ENCODE measurements around the gene UBE2G2.
A peak's percentile ranks its signal among the peaks of the same experiment; 100 is the strongest.

UBE2G2 gene

DNA sequence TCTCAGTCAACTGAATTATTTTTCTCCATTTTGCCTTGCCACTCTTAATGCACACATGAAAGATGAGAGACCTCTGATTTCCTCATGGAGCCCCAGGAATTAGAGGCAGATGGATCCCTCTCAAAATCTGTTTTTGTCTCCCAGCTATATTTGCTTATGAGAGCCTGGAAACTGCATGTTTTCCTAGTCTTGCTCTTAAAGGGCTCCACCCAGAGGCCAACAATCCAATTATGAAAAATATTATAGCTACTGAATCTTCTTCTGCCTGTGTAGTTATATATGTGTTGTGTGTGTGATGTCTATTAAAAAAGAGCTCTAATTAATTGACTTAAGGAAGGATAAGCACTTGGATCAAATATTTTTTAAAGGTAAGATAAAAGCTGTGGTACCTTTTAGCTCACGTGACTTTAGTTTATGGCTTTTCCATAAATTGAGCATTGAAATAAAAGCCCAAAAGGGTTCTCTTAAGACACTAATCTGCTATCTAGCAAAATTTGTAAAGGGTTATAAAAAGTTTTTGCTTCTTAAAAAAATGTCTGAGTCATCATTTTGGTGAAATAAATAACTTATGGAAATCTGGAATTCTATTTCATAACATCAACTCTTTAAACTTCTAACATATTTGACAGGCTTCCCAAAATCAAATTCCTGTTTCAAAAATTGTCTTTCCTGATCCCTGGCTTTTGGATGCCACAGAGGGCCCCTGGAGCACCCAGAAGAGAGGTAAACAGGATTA, 59.0 kb downstream of the UBE2G2 start:
- DNase-seq: peak; percentile 13

DNA sequence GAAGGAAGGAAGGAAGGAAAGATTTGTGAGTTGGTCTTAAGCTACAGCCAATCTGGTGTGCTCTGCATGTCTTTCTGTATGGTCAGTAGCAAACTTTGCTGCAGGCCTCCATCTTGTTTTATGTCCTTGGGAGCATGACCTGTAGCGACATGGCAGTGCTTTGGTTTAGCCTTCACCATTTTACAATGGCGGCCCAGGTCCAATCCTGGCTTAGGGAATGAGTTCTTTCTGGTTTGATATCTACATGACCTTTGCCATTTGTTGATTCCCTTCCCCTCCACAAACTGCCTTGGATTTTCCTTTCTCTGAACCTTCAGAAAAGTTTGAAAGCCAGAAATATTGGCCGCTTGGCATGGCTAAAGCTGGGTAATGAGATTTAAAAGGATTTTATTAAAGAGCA, 59.7 kb downstream of the UBE2G2 start:
- peak; percentile 9 for DNase-seq

DNA sequence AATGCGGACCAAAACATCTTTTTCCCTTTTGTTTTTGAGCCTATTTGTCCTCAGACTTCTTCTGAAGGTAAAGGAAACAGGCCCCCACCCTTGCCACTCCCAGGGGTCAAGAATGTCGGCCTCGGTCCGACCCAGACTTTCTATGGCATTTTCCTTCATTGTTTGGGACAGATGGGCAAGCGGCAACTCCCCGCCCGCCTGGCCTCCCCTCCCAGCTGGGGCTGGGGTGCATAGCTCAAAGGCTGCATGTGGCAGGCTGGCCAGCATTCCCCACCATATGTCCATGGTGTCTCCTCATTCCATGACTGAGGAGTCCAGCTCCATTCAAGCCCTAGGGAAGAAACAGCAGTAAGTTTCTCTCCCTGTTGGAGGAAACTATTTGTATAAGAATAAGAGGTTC, 60.9 kb downstream of the UBE2G2 start:
- DNase-seq: peak; percentile 27

DNA sequence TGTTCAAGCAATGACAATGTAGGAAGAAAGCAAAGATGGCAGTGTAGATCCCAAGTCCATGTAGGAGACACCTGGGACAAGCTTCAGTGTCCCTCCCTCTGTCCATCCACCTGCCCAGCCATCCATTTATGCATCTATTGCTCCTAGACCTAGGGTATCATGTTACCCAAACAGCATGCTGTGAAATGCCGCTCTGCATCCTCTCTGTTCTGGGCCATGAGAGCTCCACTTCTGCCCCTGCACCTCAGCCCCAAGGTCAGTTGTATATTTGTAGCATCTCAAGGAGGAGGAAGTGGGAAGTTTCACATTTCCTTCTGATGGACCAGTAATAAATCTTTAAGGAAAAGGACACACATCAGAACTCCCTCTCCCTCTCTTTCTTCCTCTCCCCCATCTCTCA, 62.3 kb downstream of the UBE2G2 start:
- peak; percentile 30 for DNase-seq

DNA sequence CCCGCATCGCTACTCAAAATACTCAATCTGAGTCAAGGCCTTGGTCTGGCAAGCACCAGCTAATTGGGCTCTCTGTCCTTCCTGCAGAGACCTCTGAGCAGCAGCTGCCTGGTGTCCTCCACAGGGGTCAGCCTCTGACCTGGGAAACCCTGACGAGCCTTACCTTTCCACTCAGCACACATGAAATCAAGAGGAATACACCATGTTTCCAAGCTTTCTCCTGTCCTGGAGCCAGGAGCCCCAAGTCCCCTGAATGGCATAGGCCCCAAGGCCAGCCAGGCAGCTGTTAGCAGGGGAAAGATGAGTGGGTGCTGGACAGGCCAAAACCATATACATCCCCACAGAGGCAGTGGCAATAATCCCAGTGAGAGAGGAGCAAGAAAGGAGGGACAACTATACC, 63.0 kb downstream of the UBE2G2 start:
- DNase-seq: peak; percentile 47

DNA sequence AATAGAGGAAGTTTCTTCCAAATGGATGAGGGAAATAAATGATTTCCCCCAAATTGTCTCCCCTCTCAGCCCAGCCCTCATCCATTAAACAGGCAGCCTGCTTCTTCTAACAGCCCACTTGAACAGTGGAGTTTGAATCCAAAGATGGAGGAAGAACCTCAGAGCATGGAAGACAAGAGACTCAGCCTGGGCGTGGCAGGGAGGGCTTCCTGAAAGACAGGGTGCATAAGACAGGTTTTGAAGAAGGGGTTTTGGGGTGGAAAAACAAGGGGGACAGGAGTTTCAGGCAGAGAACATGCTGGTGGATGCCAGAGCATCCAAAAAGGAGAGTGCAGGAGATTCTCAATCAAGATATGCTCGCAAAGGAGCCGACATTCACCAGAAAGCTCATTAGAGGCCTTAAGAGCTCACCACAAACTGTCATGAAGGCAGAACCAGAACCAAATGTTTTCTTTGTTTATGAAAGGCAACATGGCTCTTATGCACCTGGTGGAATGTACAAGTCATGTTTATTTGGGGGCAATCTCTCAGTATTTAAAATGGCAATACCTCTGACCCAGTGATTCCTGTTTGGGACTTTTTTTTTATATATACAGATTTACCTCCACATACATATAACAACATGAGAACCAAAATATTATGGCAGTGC, 63.8 kb downstream of the UBE2G2 start:
- DNase-seq: peak; percentile 10

DNA sequence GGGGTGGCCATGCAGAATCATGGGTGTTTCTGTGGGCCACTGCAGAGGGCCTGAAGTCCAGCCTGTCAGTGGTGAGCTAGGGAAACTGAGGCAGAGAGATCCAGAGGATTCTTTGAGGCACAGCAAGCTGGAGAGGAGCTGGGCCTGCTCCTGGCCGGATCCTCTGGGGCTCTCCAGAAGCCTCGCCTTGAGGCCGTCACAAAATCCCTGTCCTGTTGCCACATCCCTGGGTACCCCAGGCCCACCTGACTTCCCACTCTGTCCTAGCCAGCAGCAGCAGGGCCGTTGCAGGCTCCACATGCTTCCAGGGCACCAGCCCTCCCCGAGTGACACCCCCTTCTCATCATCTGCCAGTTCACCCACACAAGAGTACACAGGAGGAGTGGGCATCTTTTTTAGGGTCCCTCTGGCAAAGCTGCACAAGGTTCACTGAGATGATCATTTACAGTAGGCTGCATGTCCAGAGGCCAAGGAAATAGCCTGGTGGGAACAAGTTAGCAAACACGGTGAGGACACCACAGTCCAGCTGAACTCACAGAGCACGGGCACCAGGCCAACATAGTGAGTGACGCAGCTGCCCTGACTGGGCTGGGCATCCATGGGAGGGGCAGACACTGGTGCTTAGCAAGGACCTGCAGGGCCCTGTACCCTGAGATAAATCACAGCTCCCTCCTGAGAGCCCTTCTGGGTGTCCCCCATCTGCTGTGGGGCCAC, 65.2 kb downstream of the UBE2G2 start:
- peak; percentile 52 for DNase-seq

DNA sequence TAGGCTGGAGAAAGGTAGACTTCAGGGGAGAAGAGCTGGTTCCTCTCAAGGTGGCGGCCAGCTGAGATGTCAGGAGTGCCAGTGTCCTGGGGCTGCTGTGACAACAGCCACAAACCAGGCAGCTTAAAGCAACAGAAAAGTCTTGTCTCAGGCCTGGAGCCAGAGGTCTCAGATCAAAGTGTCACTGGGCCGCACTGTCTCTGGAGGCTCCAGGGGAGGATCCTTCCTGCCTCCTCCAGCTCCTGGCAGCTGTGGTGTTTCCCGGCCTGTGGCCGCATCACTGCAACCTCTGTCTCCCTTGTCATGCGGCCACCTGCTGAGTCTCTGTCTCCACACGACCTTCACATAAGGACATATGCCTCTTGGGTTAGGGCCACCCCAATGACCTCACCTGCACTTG, 65.8 kb downstream of the UBE2G2 start:
- peak; percentile 45 for DNase-seq

DNA sequence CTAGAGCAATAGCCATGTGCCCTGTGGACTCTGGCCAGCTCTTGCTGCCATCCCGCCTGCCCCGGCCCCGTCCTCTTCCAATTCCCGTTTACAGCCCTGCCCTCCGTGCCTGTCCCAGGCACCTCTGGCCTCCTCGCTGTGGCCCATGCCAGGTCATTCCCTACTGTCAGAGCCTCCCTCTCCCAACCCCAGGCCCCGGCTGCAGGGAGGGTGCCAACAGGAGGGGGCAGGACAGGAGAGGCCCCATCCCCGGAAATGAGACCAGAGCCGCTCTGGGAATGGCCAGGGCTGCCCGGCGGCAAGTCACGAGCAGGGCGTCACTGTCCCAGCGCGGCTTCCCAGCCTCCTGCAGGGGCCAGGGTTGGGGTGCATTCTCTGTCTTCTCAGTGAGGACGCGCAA, 66.8 kb downstream of the UBE2G2 start:
- DNase-seq: peak; percentile 54

DNA sequence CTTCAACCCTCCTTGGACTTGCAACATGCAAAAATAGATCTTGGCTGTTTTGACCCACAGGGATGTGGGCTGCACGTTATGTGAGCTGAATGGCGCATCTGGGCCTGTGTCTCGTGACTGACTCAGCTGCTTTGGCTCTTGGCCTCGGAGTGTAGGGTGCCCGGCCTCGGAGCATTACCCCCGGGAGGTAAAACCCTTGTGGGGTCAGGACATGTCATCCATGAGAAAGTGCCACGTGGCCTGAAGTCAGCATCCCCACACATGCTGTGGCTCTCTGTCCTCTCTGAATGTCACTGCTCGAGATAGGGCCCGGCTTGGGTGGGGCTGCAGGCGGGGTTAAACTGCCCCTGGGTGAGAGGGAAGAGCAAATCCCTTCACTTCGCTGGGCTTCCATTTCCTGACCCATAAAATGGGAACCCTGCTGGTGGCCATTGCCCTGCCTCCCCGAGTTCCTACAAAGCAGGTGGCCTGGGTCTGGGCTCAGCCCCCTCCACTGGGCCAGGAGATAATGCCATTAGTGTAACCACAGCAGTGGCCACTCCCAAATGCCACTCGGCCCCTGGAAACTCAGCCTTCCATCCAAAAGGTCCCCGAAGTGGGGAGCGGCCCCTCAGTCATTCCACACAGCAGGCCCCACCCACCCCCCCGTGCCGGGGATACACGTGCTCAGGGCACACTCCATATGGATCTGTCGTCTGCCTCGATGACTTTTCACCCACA, 67.4 kb downstream of the UBE2G2 start:
- DNase-seq: peak; percentile 31

DNA sequence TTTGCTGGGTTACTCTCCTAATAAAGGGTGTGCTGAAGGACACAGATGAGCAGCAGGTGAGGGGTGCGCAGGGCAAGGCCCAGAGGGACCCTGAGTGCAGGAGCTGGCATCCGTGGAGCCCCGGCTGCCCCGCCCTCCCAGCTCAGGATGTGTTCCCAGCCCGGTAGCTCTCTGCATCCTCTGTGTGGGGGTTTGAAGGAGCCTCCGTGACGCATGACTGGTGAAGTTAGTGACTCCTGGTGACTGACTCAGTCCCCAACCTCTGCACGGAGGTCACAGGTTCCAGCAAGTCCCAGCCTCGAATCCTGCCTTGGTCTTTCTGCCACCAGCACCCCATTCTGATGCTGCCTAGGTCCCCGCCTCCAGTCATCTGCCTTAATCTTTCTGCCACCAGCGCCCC, 68.7 kb downstream of the UBE2G2 start:
- DNase-seq: peak; percentile 48

DNA sequence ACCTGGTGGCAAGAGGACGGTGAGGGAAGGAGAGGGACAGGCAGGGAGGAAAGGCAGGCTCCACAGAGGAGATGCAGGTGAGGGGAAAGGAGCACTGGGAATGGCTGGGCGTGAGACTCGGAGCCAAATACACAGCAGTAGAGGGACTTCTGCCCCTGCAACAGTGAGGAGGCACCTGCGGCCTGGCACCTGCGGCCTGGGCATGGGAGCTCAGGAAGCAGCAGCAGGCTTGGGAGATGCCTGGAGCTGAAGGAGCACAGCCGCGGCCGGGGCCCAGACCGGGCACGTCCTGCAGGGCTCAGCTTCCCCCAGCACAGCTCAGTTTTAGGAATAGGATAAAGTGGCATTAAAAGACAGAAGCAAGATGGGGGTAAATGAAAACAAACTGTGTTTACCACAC, 69.4 kb downstream of the UBE2G2 start:
- peak; percentile 50 for DNase-seq

DNA sequence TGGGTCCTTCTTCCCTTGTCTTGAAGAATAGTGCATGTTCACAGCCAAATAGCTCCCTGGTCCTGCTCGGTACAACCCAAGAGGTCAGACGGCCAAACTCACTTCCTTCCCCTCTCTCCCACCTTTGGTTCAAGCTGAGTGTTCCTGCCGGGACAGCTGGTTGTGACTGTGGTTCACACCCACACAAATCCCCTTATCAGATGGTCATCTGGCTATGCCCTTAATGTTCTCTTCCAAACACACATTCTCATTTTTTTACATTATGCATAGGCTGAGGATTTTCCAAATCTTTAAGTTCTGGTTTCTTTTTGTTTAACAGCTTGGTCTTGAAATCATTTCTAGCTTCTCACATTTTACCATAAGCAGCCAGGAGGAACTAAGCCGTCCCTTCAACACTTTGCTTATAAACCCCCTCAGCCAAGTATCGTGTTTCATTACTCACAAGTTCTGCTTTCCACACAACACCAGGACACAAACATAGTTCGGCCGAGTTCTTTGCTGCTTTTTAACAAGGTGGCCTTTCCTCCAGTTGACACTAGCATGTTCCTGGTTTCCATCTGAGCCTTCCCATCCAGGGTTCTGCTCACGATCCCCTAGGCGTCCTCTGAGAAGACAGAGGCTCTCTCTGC, 70.6 kb downstream of the UBE2G2 start:
- DNase-seq: no peak

DNA sequence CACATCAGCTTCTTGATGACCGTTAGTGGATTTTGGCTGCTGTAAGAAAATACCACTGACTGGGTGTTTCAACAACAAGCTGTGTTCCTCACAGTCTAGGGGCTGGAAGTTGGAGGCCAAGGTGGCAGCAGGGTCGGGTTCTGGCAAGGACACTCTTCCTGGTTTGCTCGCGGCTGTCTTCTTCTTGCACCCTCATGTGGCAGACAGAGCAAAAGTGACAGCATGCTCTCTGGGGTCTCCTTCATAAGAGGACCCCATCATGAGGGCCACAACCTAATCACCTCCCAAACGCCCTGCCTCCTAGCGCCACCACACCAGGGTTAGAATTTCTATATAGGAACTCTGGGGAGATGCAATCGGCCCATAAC, 71.6 kb downstream of the UBE2G2 start:
- no peak for DNase-seq

DNA sequence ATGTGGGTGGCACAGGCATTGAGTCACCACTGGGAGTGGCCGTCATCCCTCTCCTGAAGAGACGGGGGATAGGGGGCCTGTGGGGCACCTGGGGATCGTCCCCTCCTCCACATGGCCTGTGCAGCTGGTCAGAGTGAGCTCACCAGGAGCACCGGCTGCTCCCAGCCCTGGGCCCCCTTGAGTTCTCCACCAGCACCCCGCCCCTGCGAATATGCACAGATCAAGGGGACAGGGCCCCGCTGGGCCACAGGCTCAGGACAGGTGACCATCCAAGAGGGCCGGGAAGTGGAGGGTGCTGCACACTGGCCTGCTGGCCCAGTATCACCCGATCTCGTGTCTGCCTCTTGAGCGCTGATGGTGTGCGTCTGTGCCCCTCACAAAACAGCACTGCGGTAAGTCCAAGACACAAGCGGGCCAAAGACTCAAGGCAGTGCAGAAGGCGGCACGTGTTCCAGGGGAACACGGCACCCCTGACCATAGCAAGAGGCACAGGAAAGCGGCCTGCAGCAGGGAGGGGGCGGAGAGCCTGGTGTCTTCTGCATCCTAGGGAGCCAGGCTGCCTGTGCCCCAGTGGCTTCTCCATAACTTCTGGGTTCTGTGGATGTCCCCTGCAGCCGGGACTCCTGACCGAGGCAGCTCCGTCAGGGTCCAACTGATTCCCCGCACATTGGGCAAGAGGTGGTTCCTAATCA, 72.1 kb downstream of the UBE2G2 start:
- DNase-seq: peak; percentile 43

DNA sequence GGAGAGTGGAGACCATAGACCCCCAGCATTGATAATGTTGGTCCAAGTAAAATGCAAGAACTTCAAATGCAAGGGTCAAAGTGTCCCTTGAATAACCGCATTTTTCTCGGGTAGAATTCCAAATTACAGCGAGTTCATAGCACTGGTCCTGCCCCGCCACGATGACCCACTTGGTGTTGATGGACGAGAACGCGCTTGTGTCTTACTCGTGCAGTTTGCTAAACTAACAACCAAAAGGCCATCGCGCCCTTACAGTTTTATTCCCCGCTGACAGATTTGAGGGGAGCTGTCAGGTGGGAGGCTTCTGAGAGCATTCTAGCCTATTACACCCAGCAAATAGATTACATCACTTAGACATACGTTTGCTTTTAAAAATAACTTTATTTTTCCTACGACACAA, 72.9 kb downstream of the UBE2G2 start:
- peak; percentile 45 for DNase-seq

DNA sequence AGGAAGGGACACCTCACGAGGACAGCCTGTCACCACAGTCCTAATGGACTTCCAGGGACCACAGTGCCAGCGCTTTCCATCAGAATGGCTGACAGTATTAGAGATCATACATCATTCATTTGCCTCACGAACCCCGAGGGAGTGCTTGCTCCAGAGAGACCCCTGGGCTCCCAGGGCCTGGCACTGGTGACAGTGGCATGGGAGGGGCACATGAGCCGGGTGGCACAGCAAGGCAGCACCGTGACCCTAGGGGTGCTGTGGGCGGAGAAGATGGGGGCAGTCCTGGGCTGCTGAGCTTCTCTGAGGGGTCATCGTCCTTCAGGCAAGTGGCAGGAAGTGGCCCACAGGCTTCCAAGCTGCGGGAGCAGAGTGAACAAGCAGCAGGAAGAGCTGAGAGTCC, 73.9 kb downstream of the UBE2G2 start:
- no peak for DNase-seq

DNA sequence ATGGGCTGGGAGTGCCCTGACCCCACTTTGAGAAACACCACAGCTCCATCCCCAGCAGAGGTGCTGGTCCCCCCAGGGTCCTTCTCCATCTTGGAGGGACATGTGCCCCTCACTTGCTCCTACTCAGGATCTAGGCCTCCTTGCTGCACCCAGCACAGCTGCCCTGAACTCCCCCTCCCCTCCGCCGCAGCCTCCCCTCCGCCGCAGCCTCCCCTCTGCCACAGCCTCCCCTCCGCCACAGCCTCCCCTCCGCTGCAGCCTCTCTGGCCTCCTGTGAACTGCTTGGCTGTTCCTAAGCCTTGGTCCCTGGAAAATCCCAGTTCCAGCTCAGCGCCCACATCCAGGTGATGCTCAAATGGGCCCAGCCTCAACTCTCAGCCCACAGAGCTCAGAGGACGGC, 74.3 kb downstream of the UBE2G2 start:
- peak; percentile 46 for DNase-seq

DNA sequence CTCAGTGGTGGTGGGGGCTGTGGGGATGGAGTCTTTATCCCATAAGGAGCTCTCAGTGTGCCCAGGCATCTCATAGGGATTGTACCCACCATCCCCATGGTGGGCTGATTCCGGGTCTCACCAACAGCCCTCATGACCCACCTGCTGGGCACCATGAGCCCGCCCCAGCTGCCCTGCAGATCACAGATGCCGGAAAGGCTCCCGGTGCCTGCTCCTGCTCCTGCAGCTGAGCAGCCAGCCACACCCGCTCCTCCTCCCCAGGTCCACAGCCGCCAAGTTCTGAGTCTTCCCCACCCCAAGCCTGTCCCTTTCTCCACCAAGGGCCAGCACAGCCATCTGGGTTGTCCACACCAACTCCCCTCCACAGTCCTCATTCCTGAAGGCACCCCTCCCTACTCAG, 74.8 kb downstream of the UBE2G2 start:
- DNase-seq: peak; percentile 38

DNA sequence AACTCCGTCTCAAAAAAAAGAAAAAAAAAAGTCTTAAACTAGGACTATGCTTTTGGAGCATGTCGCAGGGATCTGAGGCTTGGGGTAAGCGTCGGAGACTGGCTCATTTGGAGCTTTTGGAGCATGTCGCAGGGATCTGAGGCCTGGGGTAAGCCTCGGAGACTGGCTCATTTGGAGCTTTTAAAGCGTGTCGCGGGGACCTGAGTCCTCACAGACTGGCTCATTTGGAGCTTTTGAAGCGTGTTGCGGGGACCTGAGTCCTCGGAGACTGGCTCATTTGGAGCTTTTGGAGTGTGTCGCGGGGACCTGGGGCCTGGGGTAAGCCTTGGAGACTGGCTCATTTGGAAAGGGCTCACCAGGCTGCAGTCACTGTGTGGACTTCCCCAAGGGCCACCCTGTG, 76.7 kb downstream of the UBE2G2 start:
- DNase-seq: peak; percentile 46

DNA sequence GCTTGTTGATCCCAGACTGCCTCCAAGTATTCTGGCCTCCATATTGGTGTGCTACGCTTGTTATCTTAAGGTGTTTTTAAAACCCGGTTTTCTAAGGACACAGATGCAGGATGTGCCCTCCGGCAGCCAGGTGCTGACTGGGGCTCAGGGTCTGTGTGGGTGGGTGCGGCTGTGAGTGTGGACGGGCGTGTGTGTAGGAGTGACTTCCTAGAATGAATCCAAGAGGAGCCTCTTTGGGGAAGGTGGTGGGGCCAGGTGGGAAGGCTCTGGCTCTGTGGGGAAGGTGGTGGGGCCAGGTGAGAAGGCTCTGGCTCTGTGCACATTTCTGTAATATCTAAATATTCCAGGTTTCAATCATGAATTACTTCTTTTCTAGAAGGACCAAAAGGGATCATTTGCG, 77.4 kb downstream of the UBE2G2 start:
- peak; percentile 52 for DNase-seq

Data from activated effector memory CD4-positive, alpha-beta T cell treated with anti-CD3 and anti-CD28 coated beads, Interleukin-2, amount 50 U/mL, for 16 hours (primary cell).